Activated CD8-positive, alpha-beta memory T cell treated with anti-CD3 and anti-CD28 coated beads, Interleukin-2, amount 50 U/mL, for 4 hours (primary cell): ENCODE measurements around the gene KMO.

Experiments
- DNase-seq: peaks from one replicate; pipeline ENCODE4 v3.0.0-alpha.2; 2020

Gene KMO

GRCh38 chr1:241598249-241598648, 66.1 kb downstream of the KMO start:
- no peak for DNase-seq

- DNase-seq = no peak
These were observed 68.3 kb downstream of the KMO start for GRCh38 chr1:241600496-241600901.

GRCh38 chr1:241603731-241604245, 71.6 kb downstream of the KMO start:
- no peak for DNase-seq

- DNase-seq = no peak
These were observed 73.1 kb downstream of the KMO start for GRCh38 chr1:241605146-241605805.

GRCh38 chr1:241606544-241606943, 74.4 kb downstream of the KMO start:
- DNase-seq = no peak

- DNase-seq = no peak
These were observed 75.3 kb downstream of the KMO start for GRCh38 chr1:241607497-241607896.

- no peak for DNase-seq
These were observed 76.3 kb downstream of the KMO start for GRCh38 chr1:241608379-241609033.

GRCh38 chr1:241610056-241610815, 78.1 kb downstream of the KMO start:
- DNase-seq = no peak

- no peak for DNase-seq
These were observed 78.9 kb downstream of the KMO start for GRCh38 chr1:241611063-241611462.

- no peak for DNase-seq
These were observed 79.6 kb downstream of the KMO start for GRCh38 chr1:241611736-241612135.

- no peak for DNase-seq
These were observed 80.6 kb downstream of the KMO start for GRCh38 chr1:241612533-241613477.

- no peak for DNase-seq
These were observed 82.0 kb downstream of the KMO start for GRCh38 chr1:241614144-241614543.

- DNase-seq = no peak
These were observed 82.4 kb downstream of the KMO start for GRCh38 chr1:241614572-241614971.

- DNase-seq = no peak
These were observed 83.1 kb downstream of the KMO start for GRCh38 chr1:241615043-241615974.

GRCh38 chr1:241617426-241617825, 85.2 kb downstream of the KMO start:
- DNase-seq = no peak

- no peak for DNase-seq
These were observed 90.5 kb downstream of the KMO start for GRCh38 chr1:241622669-241623068.

- no peak for DNase-seq
These were observed 92.8 kb downstream of the KMO start for GRCh38 chr1:241624935-241625334.

- DNase-seq = peak; percentile 32
These were observed 95.5 kb downstream of the KMO start for GRCh38 chr1:241627453-241628259.

- DNase-seq = no peak
These were observed 97.8 kb downstream of the KMO start for GRCh38 chr1:241630005-241630404.

GRCh38 chr1:241630476-241630875, 98.3 kb downstream of the KMO start:
- DNase-seq = no peak

GRCh38 chr1:241630899-241631298, 98.7 kb downstream of the KMO start:
- no peak for DNase-seq
